ENCODE results near the gene LGALS16.

GRCh38 chr19:39679056-39679790 is 23.5 kb downstream of the LGALS16 start:
- no peak for TF ChIP-seq CTCF (IDR thresholded peaks at IDR 0.05)
- no peak for TF ChIP-seq EZH2 (IDR thresholded peaks at IDR 0.05; ENCODE audit: borderline replicate concordance, insufficient read depth, low read depth, low read length, poor library complexity, severe bottlenecking)

All from B cell (primary cell).